ENCODE measurements around the gene PRDX4. TPM values are rescaled to one million over a fixed set of nuclear protein-coding genes. Genes with fewer than 3 reads are reported as not detected.
"Not testable (repeated sequence)": the region's sequence is repeated elsewhere in the genome, so short reads cannot be mapped to it uniquely, and the experiment has no call there.

The PRDX4 gene
- total RNA-seq, result 53.4 TPM

DNA sequence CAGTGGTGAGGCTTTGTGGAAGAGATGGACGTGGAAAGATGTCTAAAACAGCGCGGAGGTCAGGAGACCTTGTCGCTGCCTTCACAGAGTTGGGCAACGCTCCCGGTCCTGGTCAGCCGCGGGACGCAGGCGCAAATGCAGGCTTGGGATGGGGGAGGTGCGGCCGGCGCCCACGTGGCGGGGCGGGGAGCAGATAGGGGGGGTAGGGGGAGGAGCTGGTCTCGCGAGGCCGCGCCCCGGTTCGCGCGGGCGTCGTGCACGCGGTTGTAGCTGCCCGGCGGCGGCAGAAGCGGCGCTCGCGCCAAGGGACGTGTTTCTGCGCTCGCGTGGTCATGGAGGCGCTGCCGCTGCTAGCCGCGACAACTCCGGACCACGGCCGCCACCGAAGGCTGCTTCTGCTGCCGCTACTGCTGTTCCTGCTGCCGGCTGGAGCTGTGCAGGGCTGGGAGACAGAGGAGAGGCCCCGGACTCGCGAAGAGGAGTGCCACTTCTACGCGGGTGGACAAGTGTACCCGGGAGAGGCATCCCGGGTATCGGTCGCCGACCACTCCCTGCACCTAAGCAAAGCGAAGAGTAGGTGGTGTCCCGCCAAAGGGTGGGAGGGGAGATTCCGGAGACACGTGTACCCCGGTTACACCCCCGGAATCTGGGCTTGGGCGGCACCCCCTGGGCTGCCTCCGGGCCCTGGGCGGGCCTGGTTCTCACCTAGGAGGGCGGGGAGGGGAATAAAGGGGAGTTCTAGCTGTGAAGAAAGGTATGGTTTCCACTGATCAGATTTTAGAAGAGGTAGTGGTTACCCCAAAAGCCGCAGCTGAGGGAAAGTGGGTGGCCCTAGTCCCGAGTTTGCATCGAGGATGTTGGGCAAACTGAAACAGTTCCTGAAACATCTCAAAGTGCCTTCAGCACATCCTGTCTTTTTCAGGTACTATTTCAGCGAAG lies at the start of gene PRDX4:
Gene PRDX4, plus strand, starts transcription at position 255 of the 939 bp plus-strand sequence. Its CDS starts 78 bp downstream, at position 333.
- no peak for FAIRE-seq

DNA sequence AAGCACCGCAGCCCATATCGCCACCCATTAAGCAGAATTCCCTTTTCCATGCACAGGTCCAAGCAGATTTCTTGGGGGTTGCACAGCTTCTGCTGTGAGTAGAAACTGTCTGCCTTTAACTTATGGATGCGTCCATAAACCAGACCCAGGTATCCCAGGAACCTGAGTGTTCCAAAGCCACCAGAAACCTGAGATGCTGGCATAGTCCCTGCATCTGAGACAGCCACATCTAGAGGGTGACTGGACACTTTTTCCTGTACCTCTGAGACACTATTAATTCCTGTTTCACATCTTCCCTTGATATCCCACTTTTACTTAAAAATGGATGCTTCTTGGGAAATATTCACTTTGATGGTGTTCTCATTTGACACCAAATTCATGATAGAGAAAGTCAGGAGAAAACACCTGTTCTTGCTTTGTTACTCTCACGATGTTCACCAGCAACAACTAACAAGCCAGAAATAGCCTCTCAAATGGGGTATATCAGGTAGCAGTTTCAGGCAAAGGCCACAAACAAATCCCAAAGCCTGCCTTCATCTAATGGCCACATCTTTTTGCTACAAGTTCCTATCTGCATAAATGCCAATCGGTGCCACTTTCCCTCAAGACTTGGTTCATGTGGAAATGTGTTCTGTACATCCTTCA lies 45.5 kb upstream of the PRDX4 start:
- no peak for FAIRE-seq

More for the DNA sequence above, at the start of gene PRDX4:
- peak; percentile 77 to 81 for DNase-seq (ENCODE audit: low spot score in 2 of 2)

DNA sequence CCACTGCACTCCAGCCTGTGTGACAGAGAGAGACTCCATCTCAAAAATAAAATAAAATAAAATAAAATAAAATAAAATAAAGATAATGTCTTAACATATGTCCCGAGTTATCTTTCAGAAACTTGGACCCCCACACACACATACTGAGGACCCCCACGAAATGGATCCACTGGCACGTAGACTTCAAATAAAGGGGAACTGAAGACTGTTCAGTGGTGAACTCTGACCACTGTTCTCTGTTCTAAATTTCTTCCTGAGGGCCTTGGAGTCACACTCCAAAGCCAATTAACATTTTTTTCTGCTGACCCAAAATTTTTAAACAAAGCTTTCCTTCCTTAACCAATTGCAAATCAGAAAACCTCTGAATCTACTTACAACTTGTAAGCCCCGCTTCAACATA lies 43.5 kb upstream of the PRDX4 start:
- no peak for FAIRE-seq
- no peak for DNase-seq (ENCODE audit: low spot score in 2 of 2)

More for the DNA sequence above, 45.5 kb upstream of the PRDX4 start:
- DNase-seq (ENCODE audit: low spot score in 2 of 2), result no peak

DNA sequence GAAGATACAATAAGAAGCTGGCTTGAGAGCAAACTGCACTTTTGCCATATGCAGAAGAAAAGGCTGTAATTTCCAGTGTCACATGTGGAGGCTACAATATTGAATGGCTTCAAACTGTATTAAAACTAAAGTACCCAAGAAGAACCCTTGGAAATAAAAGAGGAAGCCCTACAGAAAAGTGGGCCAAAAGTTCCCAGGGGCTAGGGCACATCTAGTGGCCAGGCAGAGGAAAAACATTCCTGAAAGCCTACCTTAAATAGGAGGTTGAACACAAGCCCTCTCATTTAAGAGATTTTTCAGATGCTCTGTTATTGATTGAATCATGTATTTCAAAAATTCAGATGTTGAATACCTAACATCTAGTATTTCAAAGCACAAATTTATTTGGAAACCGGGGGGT lies 40.6 kb upstream of the PRDX4 start:
- FAIRE-seq (no peak), DNase-seq (ENCODE audit: low spot score in 2 of 2) (no peak)

DNA sequence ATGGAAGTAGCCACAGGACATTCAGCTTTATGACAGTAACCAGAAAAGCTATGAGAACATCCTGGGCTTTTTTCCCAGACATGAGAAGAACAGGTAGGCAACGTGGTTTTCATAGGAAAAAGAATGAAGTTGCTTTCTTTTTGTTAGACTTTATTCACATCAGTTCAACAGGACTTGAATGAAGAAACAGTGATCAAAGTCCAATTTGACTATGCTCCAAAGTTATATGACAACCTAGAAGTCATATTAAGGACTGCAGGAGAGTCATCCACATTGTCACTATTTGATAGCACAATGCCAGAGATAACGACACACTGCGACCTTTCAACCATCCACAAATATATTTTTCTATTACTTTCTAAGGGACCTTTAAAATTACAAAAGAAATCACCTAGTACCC lies 39.2 kb upstream of the PRDX4 start:
- no peak for FAIRE-seq
- no peak for DNase-seq (ENCODE audit: low spot score in 2 of 2)

DNA sequence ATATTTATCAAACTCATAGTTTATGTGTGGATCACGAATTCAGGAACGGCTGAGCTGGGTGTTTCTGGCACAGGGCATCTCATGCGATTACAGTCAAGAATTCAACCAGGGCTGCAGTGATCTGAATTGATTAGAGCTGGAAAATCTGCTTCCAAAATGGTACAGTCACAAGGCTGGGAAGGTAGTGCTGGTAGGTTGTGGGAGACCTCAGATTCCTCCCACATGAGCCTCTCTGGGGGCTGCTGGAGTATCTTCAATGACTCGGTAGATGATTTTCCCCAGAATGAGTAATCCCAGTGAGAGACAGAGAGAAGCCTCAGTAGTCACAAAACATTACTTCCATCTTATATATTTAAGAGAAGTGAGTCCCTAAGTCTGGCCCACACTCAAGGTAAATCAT lies 36.2 kb upstream of the PRDX4 start:
- FAIRE-seq (no peak), DNase-seq (ENCODE audit: low spot score in 2 of 2) (no peak)

DNA sequence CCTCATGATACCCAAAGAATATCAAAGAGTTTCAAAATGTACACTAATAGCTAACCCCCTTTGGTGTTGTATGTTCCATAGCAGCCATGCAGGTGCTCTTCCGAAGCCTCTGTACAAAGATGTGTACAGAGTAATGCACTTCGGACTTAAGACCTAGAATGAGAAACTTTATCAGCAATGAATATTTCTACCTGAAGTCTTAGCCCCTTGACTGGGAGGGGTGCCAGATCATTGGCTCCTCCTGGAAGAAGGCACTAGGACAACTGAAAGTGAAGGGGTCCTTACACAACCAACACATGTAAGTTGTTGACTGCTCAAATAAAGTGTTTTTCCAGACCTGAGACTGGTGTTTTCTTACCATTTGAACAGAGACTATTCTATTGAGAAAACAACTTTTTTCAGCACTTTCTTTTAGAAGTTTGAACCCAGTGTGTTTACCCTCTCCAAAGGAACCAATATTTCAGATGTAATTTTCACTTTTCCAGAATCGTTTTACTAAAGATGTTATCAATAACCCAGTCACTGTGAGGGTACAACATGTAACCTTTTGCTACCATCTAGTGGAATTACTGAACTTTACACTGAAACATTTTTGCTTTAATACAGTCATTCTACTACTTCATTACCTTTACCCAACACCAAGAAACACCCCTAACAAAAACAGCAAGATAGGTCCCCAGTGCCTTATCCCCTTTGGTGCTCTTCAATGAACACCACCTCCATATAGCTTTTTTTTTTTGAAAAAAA lies 33.3 kb upstream of the PRDX4 start:
- FAIRE-seq, result no peak
- DNase-seq (ENCODE audit: low spot score in 2 of 2), result peak in 1 of 2 donors; percentile 5

DNA sequence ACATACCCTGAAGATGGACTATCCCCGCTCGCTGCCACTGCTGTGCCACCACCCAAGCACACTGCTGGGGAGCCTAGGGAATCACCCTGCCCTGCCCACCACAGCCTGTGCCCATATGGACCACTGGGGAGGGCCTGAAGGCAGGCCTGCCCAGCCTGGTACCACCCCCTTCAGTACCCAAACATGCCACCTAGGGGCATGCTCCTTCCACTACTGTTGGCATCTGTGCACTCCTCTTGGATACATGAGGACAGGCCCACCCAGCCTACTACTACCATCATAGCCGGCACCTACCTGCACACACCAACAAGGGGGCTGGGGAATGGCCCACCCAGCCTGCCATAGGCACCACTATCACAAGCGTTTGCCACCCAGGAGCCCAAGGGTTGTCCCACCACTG lies 30.1 kb upstream of the PRDX4 start:
- FAIRE-seq, result no peak
- no peak for DNase-seq (ENCODE audit: low spot score in 2 of 2)

DNA sequence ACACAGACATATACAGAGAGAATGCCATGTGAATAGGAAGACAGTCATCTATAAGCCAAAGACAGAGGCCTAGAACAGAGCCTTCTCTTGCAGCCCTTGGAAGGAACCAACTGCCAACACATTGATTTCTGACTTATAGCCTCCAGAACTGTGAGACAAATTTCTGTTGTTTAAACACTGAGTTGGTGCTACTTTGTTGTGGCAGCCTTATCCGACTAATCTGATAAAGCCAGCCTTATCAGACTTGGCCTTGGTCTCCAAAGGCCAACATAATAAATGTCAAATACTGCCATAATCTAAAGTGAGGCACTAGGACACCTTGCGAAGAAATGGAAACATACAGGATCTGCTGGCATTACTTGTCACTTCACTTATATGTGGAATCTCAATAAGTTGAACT lies 24.3 kb upstream of the PRDX4 start:
- no peak for DNase-seq (ENCODE audit: low spot score in 2 of 2)
- no peak for FAIRE-seq

DNA sequence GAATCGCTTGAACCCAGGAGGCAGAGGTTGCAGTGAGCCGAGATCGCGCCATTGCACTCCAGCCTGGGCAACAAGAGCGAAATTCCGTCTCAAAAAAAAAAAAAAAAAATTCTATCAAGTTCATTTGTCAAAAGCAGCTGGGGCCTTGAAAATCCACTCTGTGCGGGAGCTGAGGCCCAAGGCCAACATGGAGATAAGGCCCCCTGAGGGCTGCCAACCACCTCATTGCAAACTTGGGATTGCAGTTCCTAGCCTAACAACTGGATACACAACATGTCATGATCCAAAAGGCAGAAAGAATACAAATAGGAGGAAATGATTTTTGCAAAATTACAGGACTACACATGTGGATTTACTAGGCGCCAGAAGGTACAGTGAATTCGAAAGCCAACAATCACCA lies 22.5 kb upstream of the PRDX4 start:
- no peak for FAIRE-seq
- DNase-seq (ENCODE audit: low spot score in 2 of 2), result no peak

DNA sequence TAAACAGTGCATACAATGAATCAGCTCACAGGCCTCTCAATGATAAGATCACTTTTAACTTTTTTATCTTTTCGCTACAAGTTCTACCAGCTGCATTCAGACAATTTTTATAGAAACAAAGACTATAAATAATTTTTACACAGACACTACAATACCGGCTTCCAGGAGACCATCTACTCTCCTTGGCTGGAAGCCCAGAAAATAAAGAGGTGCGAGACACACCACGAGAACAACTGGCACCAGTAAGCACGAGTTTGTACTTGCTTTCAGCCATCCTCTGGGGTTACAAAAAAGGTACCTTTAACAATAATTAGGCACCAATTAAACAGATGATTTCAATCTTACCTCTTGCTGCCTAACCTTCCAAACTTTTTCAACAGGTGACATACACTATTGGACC lies 11.2 kb upstream of the PRDX4 start:
- no peak for FAIRE-seq

DNA sequence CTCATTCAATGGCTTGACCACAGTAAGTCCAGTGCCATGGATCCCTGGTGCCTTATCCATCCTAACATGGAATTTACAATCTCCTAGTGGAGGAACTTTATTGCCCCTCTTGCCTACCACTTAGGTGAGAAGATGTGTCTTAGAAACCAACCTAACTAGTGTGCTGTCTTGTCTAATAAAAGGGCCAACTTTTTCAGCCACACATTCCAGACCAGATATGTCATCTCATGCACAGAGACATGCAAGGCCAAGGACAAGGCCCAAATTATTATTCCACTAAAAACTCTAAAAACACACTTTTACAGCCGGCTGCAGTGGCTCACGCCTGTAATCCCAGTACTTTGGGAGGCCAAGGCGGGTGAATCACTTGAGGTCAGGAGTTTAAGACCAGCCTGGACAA lies 10.6 kb upstream of the PRDX4 start:
- FAIRE-seq (no peak), DNase-seq (ENCODE audit: low spot score in 2 of 2) (no peak)

More for the DNA sequence above, 11.2 kb upstream of the PRDX4 start:
- no peak for DNase-seq (ENCODE audit: low spot score in 2 of 2)

DNA sequence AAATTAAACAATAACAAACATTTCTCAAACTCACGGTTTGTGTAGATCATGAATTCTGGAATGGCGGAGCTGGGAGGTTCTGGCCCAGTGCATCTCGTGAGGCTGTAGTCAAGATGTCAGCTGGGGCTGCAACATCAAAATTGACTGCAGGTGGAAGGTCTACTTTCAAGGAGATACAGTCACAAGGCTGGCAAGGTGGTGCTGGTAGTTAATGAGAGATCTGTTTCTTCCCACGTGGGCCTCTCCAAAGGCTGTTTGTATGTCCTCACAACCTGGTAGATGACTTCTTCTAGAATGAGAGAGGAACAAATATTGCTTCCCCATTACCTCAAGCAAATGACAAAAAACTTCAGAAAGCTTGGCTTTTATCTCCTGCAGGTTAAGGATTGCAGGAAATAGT lies 8.0 kb upstream of the PRDX4 start:
- FAIRE-seq (no peak), DNase-seq (ENCODE audit: low spot score in 2 of 2) (no peak)

DNA sequence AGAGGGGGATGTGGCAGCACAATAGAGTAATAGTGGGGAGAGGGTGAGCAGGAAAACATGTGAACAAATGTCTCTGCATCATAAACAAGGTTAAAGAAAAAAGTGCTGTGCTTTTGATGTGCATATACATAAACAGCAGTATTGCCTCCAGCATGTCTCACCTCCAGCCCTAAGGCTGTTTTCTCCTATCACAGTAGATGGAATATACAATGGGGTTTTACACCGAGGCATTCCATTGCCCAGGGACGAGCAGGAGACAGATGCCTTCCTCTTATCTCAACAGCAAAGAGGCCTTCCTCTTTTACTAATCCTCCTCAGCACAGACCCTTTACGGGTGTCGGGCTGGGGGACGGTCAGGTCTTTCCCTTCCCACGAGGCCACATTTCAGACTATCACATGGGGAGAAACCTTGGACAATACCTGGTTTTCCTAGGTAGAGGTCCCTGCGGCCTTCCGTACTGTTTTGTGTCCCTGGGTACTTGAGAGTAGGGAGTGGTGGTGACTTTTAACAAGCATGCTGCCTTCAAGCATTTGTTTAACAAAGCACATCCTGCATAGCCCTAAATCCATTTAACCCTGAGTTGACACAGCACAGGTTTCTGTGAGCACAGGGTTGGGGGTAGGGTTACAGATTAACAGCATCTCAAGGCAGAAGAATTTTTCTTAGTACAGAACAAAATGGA lies 7.1 kb upstream of the PRDX4 start:
- FAIRE-seq; DNase-seq (ENCODE audit: low spot score in 2 of 2): not testable (repeated sequence)

DNA sequence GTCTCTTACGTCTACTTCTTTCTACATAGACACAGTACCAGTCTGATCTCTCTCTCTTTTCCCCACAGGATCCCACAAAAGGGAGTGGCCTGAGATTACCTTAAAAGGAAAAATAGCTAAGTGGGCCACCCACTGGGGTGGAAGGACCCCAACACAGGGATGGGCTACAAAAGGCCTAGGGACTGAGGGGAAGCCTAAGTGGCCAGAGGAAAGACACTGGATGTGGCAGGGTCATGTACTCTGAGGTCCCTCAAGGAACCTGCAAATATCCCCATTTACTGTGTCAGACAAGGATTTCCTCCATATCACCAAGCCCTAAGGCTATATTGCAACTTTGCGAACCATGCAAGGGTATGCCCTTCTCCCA lies 6.5 kb upstream of the PRDX4 start:
- no peak for DNase-seq (ENCODE audit: low spot score in 2 of 2)
- no peak for FAIRE-seq

DNA sequence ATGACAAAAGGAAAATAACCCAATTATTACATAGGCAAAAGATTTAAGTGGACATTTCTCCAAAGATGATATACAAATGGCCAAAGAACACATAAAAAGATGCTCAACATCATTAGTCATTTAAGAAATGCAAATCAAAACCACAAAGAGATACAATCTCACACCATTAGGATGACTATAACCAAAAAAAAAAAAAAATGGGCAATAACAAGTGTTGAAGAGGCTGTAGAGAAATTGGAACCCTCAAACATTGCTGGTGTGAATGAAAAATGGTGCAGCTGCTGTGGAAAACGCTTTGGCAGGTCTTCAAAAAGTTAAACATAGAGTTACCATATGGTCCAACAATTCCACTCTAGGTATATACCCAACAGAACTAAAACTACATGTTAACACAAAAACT lies 5.6 kb upstream of the PRDX4 start:
- DNase-seq (ENCODE audit: low spot score in 2 of 2) (no peak), FAIRE-seq (no peak)

DNA sequence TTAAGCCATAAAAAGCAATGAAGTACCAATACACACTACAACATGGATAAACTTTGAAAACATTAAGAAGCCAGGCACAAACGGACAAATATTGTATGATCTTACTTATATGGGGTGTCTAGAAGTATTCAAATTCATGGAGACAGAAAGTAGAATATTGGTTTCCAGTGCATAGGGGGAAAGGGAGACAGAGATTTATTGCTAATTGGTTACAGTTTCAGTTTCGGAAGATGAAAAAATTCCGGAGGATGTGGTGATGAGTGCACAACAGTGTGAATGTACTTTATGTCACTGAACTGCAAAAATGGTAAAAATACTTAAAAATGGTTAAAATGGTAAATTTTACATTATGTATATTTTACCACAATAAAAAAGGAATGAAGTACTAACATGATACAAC lies 5.1 kb upstream of the PRDX4 start:
- FAIRE-seq (no peak), DNase-seq (ENCODE audit: low spot score in 2 of 2) (no peak)

DNA sequence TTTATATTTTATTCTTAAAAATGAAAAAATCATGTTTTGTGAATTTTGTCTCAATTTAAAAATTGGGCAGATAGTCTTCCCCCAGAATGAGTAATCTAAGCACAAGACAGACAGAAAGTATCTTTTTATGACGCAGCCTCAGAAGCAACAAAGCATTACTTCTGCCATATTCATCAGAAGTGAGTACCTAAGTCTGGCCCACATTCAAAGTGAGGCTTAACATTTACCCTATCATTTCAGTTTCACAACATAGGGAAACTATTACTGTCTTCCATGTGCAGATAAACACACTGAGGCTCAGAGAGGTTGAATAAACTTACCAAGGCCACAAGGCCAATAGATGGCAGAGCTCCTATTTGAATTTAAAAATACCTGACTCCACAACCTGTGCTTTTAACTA lies 4.4 kb upstream of the PRDX4 start:
- FAIRE-seq, result no peak
- no peak for DNase-seq (ENCODE audit: low spot score in 2 of 2)

DNA sequence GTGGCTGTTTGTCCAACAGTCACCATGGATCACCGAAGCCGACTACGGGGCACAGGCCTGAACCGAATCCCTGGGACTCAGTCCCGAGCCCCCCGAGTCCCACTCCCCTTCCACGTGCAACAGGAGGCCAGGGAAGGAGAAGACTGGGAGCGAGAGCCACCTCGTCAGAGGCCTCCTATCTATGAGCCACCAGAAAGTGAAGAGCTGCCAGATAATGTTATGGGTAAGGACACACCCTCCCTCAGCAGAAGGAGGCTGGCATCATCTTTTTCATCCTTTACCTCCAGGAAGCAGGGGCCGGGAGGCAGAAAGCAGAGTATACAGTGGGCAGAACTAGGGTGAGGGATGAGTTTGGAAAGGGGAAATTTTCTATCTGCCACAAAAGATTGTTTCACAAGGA lies 2.8 kb upstream of the PRDX4 start:
- no peak for DNase-seq (ENCODE audit: low spot score in 2 of 2)
- FAIRE-seq, result no peak

DNA sequence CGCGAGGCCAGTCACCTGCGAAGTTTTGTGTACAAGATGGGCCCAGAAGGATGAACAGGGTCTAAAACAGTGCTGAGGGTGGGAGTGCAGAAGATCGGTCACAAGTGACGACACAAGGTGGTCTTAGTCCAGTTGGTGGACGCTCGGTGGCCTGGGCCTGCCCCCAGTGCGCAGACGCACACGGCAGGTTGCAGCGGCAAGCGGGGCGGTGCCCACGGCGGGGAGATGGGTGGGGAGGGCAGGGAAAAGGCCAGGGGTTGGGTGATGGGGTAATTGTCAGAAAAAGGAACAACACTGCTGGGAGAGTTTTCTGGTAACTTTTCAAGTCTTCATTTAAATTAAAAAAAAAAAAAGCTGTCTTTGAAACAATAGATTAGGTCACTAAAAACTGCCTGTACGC lies 1.0 kb upstream of the PRDX4 start:
- no peak for DNase-seq (ENCODE audit: low spot score in 2 of 2)
- FAIRE-seq, result no peak

DNA sequence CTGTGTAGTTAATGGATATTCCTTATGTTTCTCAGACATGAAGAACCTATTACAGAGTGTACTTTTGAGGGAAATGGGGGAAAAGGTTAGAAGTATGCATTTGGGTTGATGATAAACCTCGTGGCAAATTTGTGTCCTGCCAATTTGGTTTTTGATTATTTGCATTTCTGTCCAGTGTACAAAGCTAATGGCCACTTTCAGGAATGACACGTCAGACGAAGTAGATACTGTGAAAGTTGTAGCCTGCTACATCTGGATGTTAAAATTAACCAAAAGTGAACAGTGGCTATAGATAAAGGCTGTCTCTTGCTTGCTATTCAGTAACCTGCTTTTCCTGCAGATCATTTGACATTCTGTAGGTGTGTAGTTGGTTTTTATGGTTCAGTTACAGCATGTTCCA lies 1.0 kb downstream of the PRDX4 start:
- no peak for FAIRE-seq
- no peak for DNase-seq (ENCODE audit: low spot score in 2 of 2)

Measured in frontal cortex (tissue), 4 donors.